ENCODE measurements around the gene GABRG3.

GABRG3 gene

GRCh38 chr15:27441120-27441519 is 470.1 kb downstream of the GABRG3 start:
- no peak for TF ChIP-seq CTCF (conservative IDR thresholded peaks at IDR 0.05)
- H3K27ac ChIP-seq, result no peak overlapping the region

- TF ChIP-seq CTCF (conservative IDR thresholded peaks at IDR 0.05), result no peak
- no peak overlapping the region for H3K27ac ChIP-seq
Measured at GRCh38 chr15:27448234-27448633, 477.3 kb downstream of the GABRG3 start.

GRCh38 chr15:27448986-27449385 is 478.0 kb downstream of the GABRG3 start:
- no peak overlapping the region for H3K27ac ChIP-seq
- no peak for TF ChIP-seq CTCF (conservative IDR thresholded peaks at IDR 0.05)

- no peak overlapping the region for H3K27ac ChIP-seq
- TF ChIP-seq CTCF (conservative IDR thresholded peaks at IDR 0.05), result no peak
Measured at GRCh38 chr15:27449941-27450340, 479.0 kb downstream of the GABRG3 start.

GRCh38 chr15:27454281-27455075 is 483.5 kb downstream of the GABRG3 start:
- TF ChIP-seq CTCF (conservative IDR thresholded peaks at IDR 0.05), result no peak
- H3K27ac ChIP-seq, result no peak overlapping the region

GRCh38 chr15:27456807-27457206 is 485.8 kb downstream of the GABRG3 start:
- no peak for TF ChIP-seq CTCF (conservative IDR thresholded peaks at IDR 0.05)
- no peak overlapping the region for H3K27ac ChIP-seq

- H3K27ac ChIP-seq, result no peak overlapping the region
- no peak for TF ChIP-seq CTCF (conservative IDR thresholded peaks at IDR 0.05)
Measured at GRCh38 chr15:27457766-27458165, 486.8 kb downstream of the GABRG3 start.
